GM06990 (cell line): ENCODE measurements around the gene NFATC2.

Experiments
- DNase-seq: peaks from one replicate; pipeline ENCODE4 v3.0.0-alpha.2; 2011; ENCODE audit not compliant: insufficient read length; ENCODE audit errors: extremely low read depth
- H3K27me3 ChIP-seq: replicated peaks from 2 replicates; pipeline ENCODE4 v1.6.0; 2011; ENCODE audit warnings: low read length; ENCODE audit not compliant: control insufficient read depth, insufficient read depth
- H3K36me3 ChIP-seq: 2 replicates; pipeline ENCODE4 v1.5.1; 2011; ENCODE audit warnings: low read length; ENCODE audit not compliant: control insufficient read depth, insufficient read depth
- H3K4me3 ChIP-seq: replicated peaks from 2 replicates; pipeline ENCODE4 v1.5.1; 2011; ENCODE audit warnings: low read depth, mild to moderate bottlenecking, control low read depth, low read length
- CTCF ChIP-seq: IDR thresholded peaks from 2 replicates; pipeline ENCODE4 v1.5.1; 2011; ENCODE audit warnings: low read length, control low read depth, mild to moderate bottlenecking, inconsistent platforms; ENCODE audit not compliant: insufficient read depth, poor library complexity, severe bottlenecking

The NFATC2 gene

GRCh38 chr20:51498765-51499540 lies 43.6 kb downstream of the NFATC2 start:
- no peak for DNase-seq
- no peak for TF ChIP-seq CTCF
- Histone ChIP-seq H3K36me3 (peaks cover 1% of the 10 kb centered on the region), H3K4me3 (no peak overlapping the region), H3K27me3 (no peaks in the 10 kb centered on the region)

- Histone ChIP-seq H3K4me3 (peak overlapping the region; percentile 23; the same call in 1 of the 2 replicates), H3K36me3 (peaks cover 4% of the 10 kb centered on the region), H3K27me3 (no peaks in the 10 kb centered on the region)
- DNase-seq = peak; percentile 69
- no peak for TF ChIP-seq CTCF
Observed at GRCh38 chr20:51497542-51498467, 44.7 kb downstream of the NFATC2 start.

- no peaks in the 10 kb centered on the region for H3K27me3 ChIP-seq
- DNase-seq = no peak
- H3K36me3 ChIP-seq = peaks cover 4% of the 10 kb centered on the region
Observed at GRCh38 chr20:51496964-51497363, 45.6 kb downstream of the NFATC2 start.

GRCh38 chr20:51495921-51496545 lies 46.5 kb downstream of the NFATC2 start:
- no peak for TF ChIP-seq CTCF

More at GRCh38 chr20:51496964-51497363, 45.6 kb downstream of the NFATC2 start:
- no peak overlapping the region for H3K4me3 ChIP-seq
- TF ChIP-seq CTCF = no peak

GRCh38 chr20:51495291-51495690 lies 47.2 kb downstream of the NFATC2 start:
- H3K27me3 ChIP-seq = no peaks in the 10 kb centered on the region
- H3K4me3 ChIP-seq = no peak overlapping the region
- H3K36me3 ChIP-seq = peaks cover 4% of the 10 kb centered on the region
- no peak for DNase-seq
- no peak for TF ChIP-seq CTCF

More at GRCh38 chr20:51495921-51496545, 46.5 kb downstream of the NFATC2 start:
- Histone ChIP-seq H3K27me3 (no peaks in the 10 kb centered on the region), H3K4me3 (no peak overlapping the region), H3K36me3 (peaks cover 4% of the 10 kb centered on the region)
- no peak for DNase-seq
